Mesendoderm (in vitro differentiated cells): Measurements from ENCODE around the gene AGBL4.

ENCODE experiments used
- DNase-seq: peaks from one replicate; pipeline ENCODE4 v3.0.0; 2013
- H2AK5ac ChIP-seq: 2 replicates; pipeline ENCODE4 v1.6.1; 2013; ENCODE audit warnings: low read length, inconsistent platforms
- H2BK120ac ChIP-seq: 2 replicates; pipeline ENCODE4 v1.6.1; 2013; ENCODE audit warnings: low read depth, mild to moderate bottlenecking, low read length, moderate library complexity, mixed read lengths
- H2BK15ac ChIP-seq: replicated peaks from 2 replicates; pipeline ENCODE4 v1.6.1; 2013; ENCODE audit warnings: low read depth, mild to moderate bottlenecking, moderate library complexity
- H2BK5ac ChIP-seq: 2 replicates; pipeline ENCODE4 v1.6.1; 2013; ENCODE audit warnings: low read length, inconsistent platforms
- H3K18ac ChIP-seq: 2 replicates; pipeline ENCODE4 v1.6.1; 2013; ENCODE audit warnings: mild to moderate bottlenecking, low read length, mixed read lengths
- H3K23ac ChIP-seq: one replicate; pipeline ENCODE4 v1.6.1; 2013; ENCODE audit warnings: low read length
- H3K27ac ChIP-seq: 2 replicates; pipeline ENCODE4 v1.5.1; 2013; ENCODE audit warnings: low read depth, mild to moderate bottlenecking, inconsistent platforms, low read length, moderate library complexity
- H3K27me3 ChIP-seq: 2 replicates; pipeline ENCODE4 v1.6.1; 2013; ENCODE audit warnings: low read length, control low read depth, mild to moderate bottlenecking, inconsistent platforms; ENCODE audit not compliant: insufficient read depth, poor library complexity
- H3K36me3 ChIP-seq: 2 replicates; pipeline ENCODE4 v1.6.1; 2013; ENCODE audit warnings: low read length, inconsistent platforms; ENCODE audit not compliant: control insufficient read depth, insufficient read depth
- H3K4ac ChIP-seq: one replicate; pipeline ENCODE4 v1.6.1; 2013; ENCODE audit warnings: low read depth, mild to moderate bottlenecking, low read length, moderate library complexity
- H3K4me1 ChIP-seq: 2 replicates; pipeline ENCODE4 v1.6.1; 2013; ENCODE audit warnings: low read depth, low read length, inconsistent platforms; ENCODE audit not compliant: control insufficient read depth
- H3K4me2 ChIP-seq: 2 replicates; pipeline ENCODE4 v1.6.1; 2013; ENCODE audit warnings: low read length
- H3K4me3 ChIP-seq: 2 replicates; pipeline ENCODE4 v1.5.1; 2013; ENCODE audit warnings: mild to moderate bottlenecking, low read length
- H3K56ac ChIP-seq: one replicate; pipeline ENCODE4 v1.6.1; 2013; ENCODE audit warnings: low read length
- H3K79me1 ChIP-seq: 2 replicates; pipeline ENCODE4 v1.6.1; 2013; ENCODE audit warnings: low read length, inconsistent platforms
- H3K79me2 ChIP-seq: 2 replicates; pipeline ENCODE4 v1.6.1; 2013; ENCODE audit warnings: mild to moderate bottlenecking, low read length; ENCODE audit not compliant: control insufficient read depth, insufficient read depth
- H3K9ac ChIP-seq: 2 replicates; pipeline ENCODE4 v1.6.1; 2013; ENCODE audit warnings: low read length, inconsistent platforms
- H4K5ac ChIP-seq: one replicate; pipeline ENCODE4 v1.6.1; 2013; ENCODE audit warnings: low read length
- H4K8ac ChIP-seq: one replicate; pipeline ENCODE4 v1.6.1; 2013; ENCODE audit warnings: low read depth, mild to moderate bottlenecking, control low read depth, low read length, moderate library complexity
- WGBS: extraction: QIAGEN DNeasy Blood & Tissue Kit; methylation state at CpG from one replicate; pipeline ENCODE4 v1.1.7; 2013; ENCODE audit warnings: low lambda C conversion rate, missing lambda C conversion rate; ENCODE audit not compliant: insufficient coverage; ENCODE audit errors: extremely low coverage; 5-methylcytosine and 5-hydroxymethylcytosine counted together

Gene AGBL4

GRCh38 chr1:48785869-48786268 lies 1237.9 kb downstream of the AGBL4 start:
- Histone ChIP-seq H3K23ac (no peak overlapping the region), H3K4me3 (no peak overlapping the region), H3K79me2 (no peaks in the 10 kb centered on the region), H2BK120ac (no peak overlapping the region), H2AK5ac (no peak overlapping the region), H3K79me1 (no peaks in the 10 kb centered on the region), H3K27me3 (no peaks in the 10 kb centered on the region), H2BK15ac (no peak overlapping the region), H4K5ac (no peak overlapping the region), H3K9ac (no peak overlapping the region), H3K56ac (no peak overlapping the region), H3K27ac (no peak overlapping the region), H2BK5ac (no peak overlapping the region), H3K4ac (no peak overlapping the region), H4K8ac (no peak overlapping the region), H3K36me3 (no peaks in the 10 kb centered on the region), H3K4me2 (no peak overlapping the region), H3K4me1 (no peaks in the 10 kb centered on the region), H3K18ac (no peak overlapping the region)
- no CpG with 5 or more reads among the region's 1 CpG for WGBS
- DNase-seq = no peak

GRCh38 chr1:48784301-48784700 lies 1239.5 kb downstream of the AGBL4 start:
- WGBS = no CpG with 5 or more reads among the region's 2 CpGs
- no peaks in the 10 kb centered on the region for H3K27me3 ChIP-seq
- H3K4me3 ChIP-seq = no peak overlapping the region
- no peak overlapping the region for H3K23ac ChIP-seq
- H3K56ac ChIP-seq = no peak overlapping the region
- no peaks in the 10 kb centered on the region for H3K79me2 ChIP-seq
- no peaks in the 10 kb centered on the region for H3K79me1 ChIP-seq
- no peak overlapping the region for H2AK5ac ChIP-seq
- no peak overlapping the region for H3K9ac ChIP-seq
- no peaks in the 10 kb centered on the region for H3K4me1 ChIP-seq
- H3K27ac ChIP-seq = no peak overlapping the region
- H4K5ac ChIP-seq = no peak overlapping the region
- no peak overlapping the region for H2BK120ac ChIP-seq
- H3K4me2 ChIP-seq = no peak overlapping the region
- no peak overlapping the region for H2BK15ac ChIP-seq
- DNase-seq = no peak
- no peak overlapping the region for H3K18ac ChIP-seq
- no peak overlapping the region for H3K4ac ChIP-seq
- no peak overlapping the region for H2BK5ac ChIP-seq
- H4K8ac ChIP-seq = no peak overlapping the region
- H3K36me3 ChIP-seq = no peaks in the 10 kb centered on the region

GRCh38 chr1:48777219-48777895 lies 1246.4 kb downstream of the AGBL4 start:
- Histone ChIP-seq H4K5ac (no peak overlapping the region), H3K56ac (peak overlapping the region; percentile 34), H2BK5ac (no peak overlapping the region), H3K4me1 (peaks cover 3% of the 10 kb centered on the region), H3K23ac (no peak overlapping the region), H4K8ac (no peak overlapping the region), H3K9ac (peak overlapping the region; percentile 35), H3K4ac (no peak overlapping the region), H2AK5ac (no peak overlapping the region), H3K36me3 (no peaks in the 10 kb centered on the region), H3K4me3 (peak overlapping the region; percentile 61), H2BK15ac (no peak overlapping the region), H3K27ac (no peak overlapping the region), H3K79me2 (no peaks in the 10 kb centered on the region), H3K79me1 (no peaks in the 10 kb centered on the region), H3K18ac (no peak overlapping the region), H2BK120ac (no peak overlapping the region), H3K4me2 (peak overlapping the region; percentile 35), H3K27me3 (no peaks in the 10 kb centered on the region)
- peak; percentile 32 for DNase-seq
- WGBS = no CpG with 5 or more reads among the region's 17 CpGs

GRCh38 chr1:48776393-48777218 lies 1247.1 kb downstream of the AGBL4 start, which contains the start of gene BEND5:
Gene BEND5 (minus strand): TSS chr1:48776891. CDS start chr1:48776831, 60 bp downstream.
- H4K5ac ChIP-seq = no peak within 1 kb of the TSS
- H3K23ac ChIP-seq = no peak within 1 kb of the TSS
- peaks cover 3% of the 10 kb centered on the region for H3K4me1 ChIP-seq
- H3K9ac ChIP-seq = peak within 1 kb of the TSS; percentile 44
- no peak within 1 kb of the TSS for H2AK5ac ChIP-seq
- peak within 1 kb of the TSS; percentile 50 for H3K4me2 ChIP-seq
- no peak within 1 kb of the TSS for H2BK5ac ChIP-seq
- peak within 1 kb of the TSS; percentile 61 for H3K4me3 ChIP-seq
- no peak within 1 kb of the TSS for H2BK15ac ChIP-seq
- peak within 1 kb of the TSS; percentile 20 for H3K4ac ChIP-seq
- no peaks in the 10 kb centered on the region for H3K27me3 ChIP-seq
- peak within 1 kb of the TSS; percentile 56 for H3K56ac ChIP-seq
- no peaks in the 10 kb centered on the region for H3K79me1 ChIP-seq
- peak within 1 kb of the TSS; percentile 96 for H3K18ac ChIP-seq
- DNase-seq = peak; percentile 80
- no peak within 1 kb of the TSS for H3K27ac ChIP-seq
- H3K36me3 ChIP-seq = no peaks in the 10 kb centered on the region
- H2BK120ac ChIP-seq = no peak within 1 kb of the TSS
- no CpG with 5 or more reads among the region's 73 CpGs for WGBS
- H4K8ac ChIP-seq = no peak within 1 kb of the TSS
- H3K79me2 ChIP-seq = no peaks in the 10 kb centered on the region

- Histone ChIP-seq H3K27ac (no peak overlapping the region), H4K5ac (no peak overlapping the region), H2BK15ac (no peak overlapping the region), H3K9ac (peak overlapping the region; percentile 6), H3K27me3 (no peaks in the 10 kb centered on the region), H3K4me2 (peak overlapping the region; percentile 50), H3K79me1 (no peaks in the 10 kb centered on the region), H3K4ac (no peak overlapping the region), H3K56ac (peak overlapping the region; percentile 56), H3K36me3 (no peaks in the 10 kb centered on the region), H3K4me1 (peaks cover 3% of the 10 kb centered on the region), H3K79me2 (no peaks in the 10 kb centered on the region), H3K23ac (no peak overlapping the region), H2BK120ac (no peak overlapping the region), H2BK5ac (no peak overlapping the region), H2AK5ac (no peak overlapping the region), H3K18ac (peak overlapping the region; percentile 96), H4K8ac (no peak overlapping the region), H3K4me3 (peak overlapping the region; percentile 34)
- no CpG with 5 or more reads among the region's 7 CpGs for WGBS
- DNase-seq = peak; percentile 10
These were observed 1247.8 kb downstream of the AGBL4 start for GRCh38 chr1:48775831-48776392.
